ENCODE measurements around the gene SPI1.

SPI1 gene

DNA sequence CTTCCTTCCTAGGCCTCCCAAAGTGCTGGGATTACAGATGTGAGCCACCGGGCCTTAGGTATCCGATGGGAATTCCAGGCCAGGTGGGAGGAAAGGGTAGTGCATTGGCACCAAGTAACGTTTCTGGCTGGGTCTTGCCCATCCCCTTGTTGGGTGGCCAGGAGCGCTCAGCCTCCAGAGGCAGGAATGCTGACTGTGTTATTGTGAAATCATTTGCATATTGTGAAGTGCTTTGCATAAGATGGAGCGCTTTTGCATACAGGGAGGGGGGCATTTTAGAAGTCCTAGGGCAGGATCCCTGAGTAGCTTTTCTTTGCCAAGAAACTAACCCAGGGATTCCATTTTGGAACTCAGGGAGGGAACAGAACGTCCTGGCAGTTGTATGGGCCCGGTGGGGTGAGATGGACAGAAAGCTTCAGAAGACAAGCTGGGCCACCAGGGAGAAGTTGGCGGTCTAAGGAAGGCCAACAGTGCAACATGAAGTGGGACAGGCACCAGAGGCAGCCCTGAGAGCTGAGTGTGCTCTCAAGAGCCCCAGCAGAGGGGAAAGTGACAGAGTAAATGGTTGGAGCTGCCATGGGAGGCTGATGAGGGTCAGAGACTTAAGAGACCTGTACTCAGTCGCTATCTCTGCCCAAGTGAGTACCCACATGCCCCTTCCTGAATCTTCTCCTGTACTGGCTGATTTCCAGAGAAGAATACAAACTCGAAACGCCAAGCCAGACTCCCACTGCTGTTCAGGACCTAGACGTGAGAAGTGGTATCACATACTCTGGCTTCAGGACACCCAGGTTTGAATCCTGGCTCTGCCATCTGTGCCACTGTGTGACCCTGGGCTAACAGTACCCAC lies 28.8 kb upstream of the SPI1 start:
- Histone ChIP-seq H3K27ac (ENCODE audit: extremely low read depth, low read depth, low read length) (peak overlapping the region; percentile 82), H3K36me3 (ENCODE audit: control insufficient read depth in 2 of 2, insufficient read depth in 1 of 2, low read length in 2 of 2) (peaks cover 0 to 21% of the 10 kb centered on the region in 2 experiments; a peak in 1 of 3 replicates), H3K4me1 (ENCODE audit: control insufficient read depth, insufficient read depth, low read length) (no peaks in the 10 kb centered on the region), H3K4me3 (ENCODE audit: low read depth, low read length) (peak overlapping the region; percentile 45), H3K9me3 (ENCODE audit: control insufficient read depth, insufficient read depth, low read depth, low read length) (no peaks in the 10 kb centered on the region)
- POLR2A ChIA-PET, result interaction anchor here (1.2 to 6.0 kb wide), 3 partner anchors 7 to 33 kb away, joined by 3 to 37 read pairs (median 7); partner anchors contain the start of gene PSMC3
- CTCF ChIA-PET, result interaction anchor here (0.6 to 1.4 kb wide), 8 partner anchors 8 to 1159 kb away, joined by 3 to 12 read pairs (median 3); partner anchors contain the start of genes ACP2, KBTBD4, MADD and NDUFS3
- TF ChIP-seq ZNF335 (tag by site-specific recombination; conservative IDR thresholded peaks at IDR 0.05) (peak; percentile 41), PRDM1 (tag by site-specific recombination; IDR thresholded peaks at IDR 0.05) (no peak)
- TF ChIP-seq, protein P1, sequence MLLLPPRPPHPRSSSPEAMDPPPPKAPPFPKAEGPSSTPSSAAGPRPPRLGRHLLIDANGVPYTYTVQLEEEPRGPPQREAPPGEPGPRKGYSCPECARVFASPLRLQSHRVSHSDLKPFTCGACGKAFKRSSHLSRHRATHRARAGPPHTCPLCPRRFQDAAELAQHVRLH (tag by site-specific recombination; IDR thresholded peaks at IDR 0.05), result no peak

DNA sequence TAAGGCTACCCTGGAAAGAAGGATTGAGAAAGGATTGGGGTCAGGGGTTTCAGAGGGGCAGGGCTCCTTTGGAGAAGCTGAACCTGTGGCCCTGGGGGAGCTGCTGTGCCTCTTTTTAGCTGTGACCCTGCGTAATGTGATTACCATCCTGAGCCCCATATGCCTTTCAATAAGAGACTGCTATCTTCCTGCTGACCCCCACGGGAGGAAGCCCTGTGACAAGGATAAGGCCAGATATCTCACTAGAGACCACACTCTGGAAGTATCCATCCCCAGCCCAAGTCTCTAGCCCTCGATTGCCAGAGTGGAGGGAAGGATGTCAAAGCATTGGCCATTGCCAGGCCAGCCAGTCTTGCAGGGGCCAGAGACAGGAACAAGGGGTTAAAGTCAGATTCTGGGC lies 25.2 kb upstream of the SPI1 start:
- TF ChIP-seq ZBTB21 (tag by site-specific recombination; IDR thresholded peaks at IDR 0.05), result no peak
- TF ChIP-seq, protein P2, sequence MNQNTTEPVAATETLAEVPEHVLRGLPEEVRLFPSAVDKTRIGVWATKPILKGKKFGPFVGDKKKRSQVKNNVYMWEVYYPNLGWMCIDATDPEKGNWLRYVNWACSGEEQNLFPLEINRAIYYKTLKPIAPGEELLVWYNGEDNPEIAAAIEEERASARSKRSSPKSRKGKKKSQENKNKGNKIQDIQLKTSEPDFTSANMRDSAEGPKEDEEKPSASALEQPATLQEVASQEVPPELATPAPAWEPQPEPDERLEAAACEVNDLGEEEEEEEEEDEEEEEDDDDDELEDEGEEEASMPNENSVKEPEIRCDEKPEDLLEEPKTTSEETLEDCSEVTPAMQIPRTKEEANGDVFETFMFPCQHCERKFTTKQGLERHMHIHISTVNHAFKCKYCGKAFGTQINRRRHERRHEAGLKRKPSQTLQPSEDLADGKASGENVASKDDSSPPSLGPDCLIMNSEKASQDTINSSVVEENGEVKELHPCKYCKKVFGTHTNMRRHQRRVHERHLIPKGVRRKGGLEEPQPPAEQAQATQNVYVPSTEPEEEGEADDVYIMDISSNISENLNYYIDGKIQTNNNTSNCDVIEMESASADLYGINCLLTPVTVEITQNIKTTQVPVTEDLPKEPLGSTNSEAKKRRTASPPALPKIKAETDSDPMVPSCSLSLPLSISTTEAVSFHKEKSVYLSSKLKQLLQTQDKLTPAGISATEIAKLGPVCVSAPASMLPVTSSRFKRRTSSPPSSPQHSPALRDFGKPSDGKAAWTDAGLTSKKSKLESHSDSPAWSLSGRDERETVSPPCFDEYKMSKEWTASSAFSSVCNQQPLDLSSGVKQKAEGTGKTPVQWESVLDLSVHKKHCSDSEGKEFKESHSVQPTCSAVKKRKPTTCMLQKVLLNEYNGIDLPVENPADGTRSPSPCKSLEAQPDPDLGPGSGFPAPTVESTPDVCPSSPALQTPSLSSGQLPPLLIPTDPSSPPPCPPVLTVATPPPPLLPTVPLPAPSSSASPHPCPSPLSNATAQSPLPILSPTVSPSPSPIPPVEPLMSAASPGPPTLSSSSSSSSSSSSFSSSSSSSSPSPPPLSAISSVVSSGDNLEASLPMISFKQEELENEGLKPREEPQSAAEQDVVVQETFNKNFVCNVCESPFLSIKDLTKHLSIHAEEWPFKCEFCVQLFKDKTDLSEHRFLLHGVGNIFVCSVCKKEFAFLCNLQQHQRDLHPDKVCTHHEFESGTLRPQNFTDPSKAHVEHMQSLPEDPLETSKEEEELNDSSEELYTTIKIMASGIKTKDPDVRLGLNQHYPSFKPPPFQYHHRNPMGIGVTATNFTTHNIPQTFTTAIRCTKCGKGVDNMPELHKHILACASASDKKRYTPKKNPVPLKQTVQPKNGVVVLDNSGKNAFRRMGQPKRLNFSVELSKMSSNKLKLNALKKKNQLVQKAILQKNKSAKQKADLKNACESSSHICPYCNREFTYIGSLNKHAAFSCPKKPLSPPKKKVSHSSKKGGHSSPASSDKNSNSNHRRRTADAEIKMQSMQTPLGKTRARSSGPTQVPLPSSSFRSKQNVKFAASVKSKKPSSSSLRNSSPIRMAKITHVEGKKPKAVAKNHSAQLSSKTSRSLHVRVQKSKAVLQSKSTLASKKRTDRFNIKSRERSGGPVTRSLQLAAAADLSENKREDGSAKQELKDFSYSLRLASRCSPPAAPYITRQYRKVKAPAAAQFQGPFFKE (tag by site-specific recombination; IDR thresholded peaks at IDR 0.05; ENCODE audit: borderline replicate concordance), result no peak
- no peak for TF ChIP-seq ZNF571 (tag by site-specific recombination; IDR thresholded peaks at IDR 0.05)
- TF ChIP-seq ZNF626 (tag by site-specific recombination; IDR thresholded peaks at IDR 0.05), result no peak
- TF ChIP-seq, protein P3, sequence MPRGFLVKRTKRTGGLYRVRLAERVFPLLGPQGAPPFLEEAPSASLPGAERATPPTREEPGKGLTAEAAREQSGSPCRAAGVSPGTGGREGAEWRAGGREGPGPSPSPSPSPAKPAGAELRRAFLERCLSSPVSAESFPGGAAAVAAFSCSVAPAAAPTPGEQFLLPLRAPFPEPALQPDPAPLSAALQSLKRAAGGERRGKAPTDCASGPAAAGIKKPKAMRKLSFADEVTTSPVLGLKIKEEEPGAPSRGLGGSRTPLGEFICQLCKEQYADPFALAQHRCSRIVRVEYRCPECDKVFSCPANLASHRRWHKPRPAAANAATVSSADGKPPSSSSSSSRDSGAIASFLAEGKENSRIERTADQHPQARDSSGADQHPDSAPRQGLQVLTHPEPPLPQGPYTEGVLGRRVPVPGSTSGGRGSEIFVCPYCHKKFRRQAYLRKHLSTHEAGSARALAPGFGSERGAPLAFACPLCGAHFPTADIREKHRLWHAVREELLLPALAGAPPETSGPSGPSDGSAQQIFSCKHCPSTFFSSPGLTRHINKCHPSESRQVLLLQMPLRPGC (tag by site-specific recombination; IDR thresholded peaks at IDR 0.05), result no peak
- no peak for TF ChIP-seq ZNF354C (tag by site-specific recombination; IDR thresholded peaks at IDR 0.05; ENCODE audit: borderline replicate concordance, low read depth)
- TF ChIP-seq ZNF621 (tag by site-specific recombination; IDR thresholded peaks at IDR 0.05), result no peak
- no peak for TF ChIP-seq ZNF423 (tag by site-specific recombination; IDR thresholded peaks at IDR 0.05)
- TF ChIP-seq ZNF221 (tag by site-specific recombination; IDR thresholded peaks at IDR 0.05; ENCODE audit: borderline replicate concordance), result no peak
- no peak for TF ChIP-seq ZNF433 (tag by site-specific recombination; IDR thresholded peaks at IDR 0.05; ENCODE audit: low read depth)
- TF ChIP-seq, protein P4, sequence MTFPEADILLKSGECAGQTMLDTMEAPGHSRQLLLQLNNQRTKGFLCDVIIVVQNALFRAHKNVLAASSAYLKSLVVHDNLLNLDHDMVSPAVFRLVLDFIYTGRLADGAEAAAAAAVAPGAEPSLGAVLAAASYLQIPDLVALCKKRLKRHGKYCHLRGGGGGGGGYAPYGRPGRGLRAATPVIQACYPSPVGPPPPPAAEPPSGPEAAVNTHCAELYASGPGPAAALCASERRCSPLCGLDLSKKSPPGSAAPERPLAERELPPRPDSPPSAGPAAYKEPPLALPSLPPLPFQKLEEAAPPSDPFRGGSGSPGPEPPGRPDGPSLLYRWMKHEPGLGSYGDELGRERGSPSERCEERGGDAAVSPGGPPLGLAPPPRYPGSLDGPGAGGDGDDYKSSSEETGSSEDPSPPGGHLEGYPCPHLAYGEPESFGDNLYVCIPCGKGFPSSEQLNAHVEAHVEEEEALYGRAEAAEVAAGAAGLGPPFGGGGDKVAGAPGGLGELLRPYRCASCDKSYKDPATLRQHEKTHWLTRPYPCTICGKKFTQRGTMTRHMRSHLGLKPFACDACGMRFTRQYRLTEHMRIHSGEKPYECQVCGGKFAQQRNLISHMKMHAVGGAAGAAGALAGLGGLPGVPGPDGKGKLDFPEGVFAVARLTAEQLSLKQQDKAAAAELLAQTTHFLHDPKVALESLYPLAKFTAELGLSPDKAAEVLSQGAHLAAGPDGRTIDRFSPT (tag by site-specific recombination; IDR thresholded peaks at IDR 0.05), result no peak
- TF ChIP-seq ZNF670 (tag by site-specific recombination; IDR thresholded peaks at IDR 0.05; ENCODE audit: low read depth), result no peak

More for the DNA sequence above, 25.2 kb upstream of the SPI1 start:
- ChIA-PET POLR2A (no interaction called here), CTCF (interaction anchor here (0.6 to 2.4 kb wide), 3 partner anchors 23 to 132 kb away, joined by 3 to 23 read pairs (median 5); partner anchors contain the start of gene PSMC3)
- Histone ChIP-seq H3K4me3 (ENCODE audit: low read depth, low read length) (no peak overlapping the region), H3K4me1 (ENCODE audit: control insufficient read depth, insufficient read depth, low read length) (no peaks in the 10 kb centered on the region; the same call in 1 of the 2 replicates), H3K36me3 (ENCODE audit: control insufficient read depth in 2 of 2, insufficient read depth in 1 of 2, low read length in 2 of 2) (no peaks in the 10 kb centered on the region), H3K27ac (ENCODE audit: extremely low read depth, low read depth, low read length) (no peak overlapping the region), H3K9me3 (ENCODE audit: control insufficient read depth, insufficient read depth, low read depth, low read length) (no peaks in the 10 kb centered on the region)

Data from HEK293 (cell line).